Keratinocyte (primary cell): ENCODE results near the gene ACADL. TPM values are rescaled to one million over a fixed set of nuclear protein-coding genes. Genes with fewer than 3 reads are reported as not detected.

ENCODE experiments used
- DNase-seq: peaks from one replicate; pipeline ENCODE4 v3.0.0-alpha.2; 2011; ENCODE audit warnings: low read depth, missing footprints, low spot score
- FAIRE-seq: peaks from 2 replicates; lab custom pipeline; 2011; peaks lifted over from hg19 to GRCh38; lab: Jason Lieb, UNC
- H2AFZ ChIP-seq: 2 replicates; pipeline ENCODE4 v1.6.0; 2012; ENCODE audit warnings: low read length, control low read depth, inconsistent platforms; ENCODE audit not compliant: control insufficient read depth
- H3K27ac ChIP-seq: 2 replicates; pipeline ENCODE4 v1.5.1; 2011; ENCODE audit warnings: low read length; ENCODE audit not compliant: control insufficient read depth, insufficient read depth
- H3K27me3 ChIP-seq: 3 replicates; pipeline ENCODE4 v1.6.0; 2011; ENCODE audit warnings: low read length; ENCODE audit not compliant: control insufficient read depth, insufficient read depth; ENCODE audit errors: extremely low read depth
- H3K36me3 ChIP-seq, 2 experiments: 2 replicates in 1 of 2; 3 replicates in 1 of 2; pipeline ENCODE4 v1.5.1; 2011; ENCODE audit warnings: low read length in 2 of 2, mild to moderate bottlenecking in 1 of 2; ENCODE audit not compliant: control insufficient read depth in 2 of 2, insufficient read depth in 2 of 2; ENCODE audit errors: extremely low read depth in 1 of 2
- H3K4me1 ChIP-seq: 3 replicates; pipeline ENCODE4 v1.5.1; 2011; ENCODE audit warnings: low read length; ENCODE audit not compliant: control insufficient read depth, insufficient read depth; ENCODE audit errors: extremely low read depth
- H3K4me2 ChIP-seq: 3 replicates; pipeline ENCODE4 v1.6.0; 2011; ENCODE audit warnings: low read depth, low read length; ENCODE audit not compliant: control insufficient read depth, insufficient read depth; ENCODE audit errors: extremely low read depth
- H3K4me3 ChIP-seq, 3 experiments: fragments of 200-600 bp in 1 of 3; sonication (generic) in 1 of 3; 2 replicates in 2 of 3; 3 replicates in 1 of 3; pipeline ENCODE4 v1.5.1; 2011 to 2016; ENCODE audit warnings: low read length in 3 of 3, mild to moderate bottlenecking in 3 of 3, control low read depth in 2 of 3, inconsistent platforms in 1 of 3, low read depth in 1 of 3, mixed read lengths in 1 of 3, mixed run types in 1 of 3, moderate library complexity in 1 of 3; ENCODE audit not compliant: control insufficient read depth in 2 of 3, insufficient read depth in 2 of 3; ENCODE audit errors: extremely low read depth in 1 of 3
- H3K79me2 ChIP-seq: 2 replicates; pipeline ENCODE4 v1.6.0; 2012; ENCODE audit warnings: low read length; ENCODE audit not compliant: control insufficient read depth, insufficient read depth
- H3K9ac ChIP-seq: 3 replicates; pipeline ENCODE4 v1.6.0; 2011; ENCODE audit warnings: low read length; ENCODE audit not compliant: control insufficient read depth, insufficient read depth; ENCODE audit errors: extremely low read depth
- H3K9me1 ChIP-seq: 3 replicates; pipeline ENCODE4 v1.6.0; 2011; ENCODE audit warnings: low read length; ENCODE audit not compliant: control insufficient read depth, insufficient read depth; ENCODE audit errors: extremely low read depth
- H3K9me3 ChIP-seq: 2 replicates; pipeline ENCODE4 v1.5.1; 2012; ENCODE audit warnings: low read depth, low read length; ENCODE audit not compliant: control insufficient read depth
- H4K20me1 ChIP-seq: 3 replicates; pipeline ENCODE4 v1.6.0; 2011; ENCODE audit warnings: low read length; ENCODE audit not compliant: control insufficient read depth, insufficient read depth; ENCODE audit errors: extremely low read depth
- CTCF ChIP-seq, 3 experiments: IDR thresholded peaks in 1 of 3; conservative IDR thresholded peaks in 1 of 3; optimal IDR thresholded peaks in 1 of 3; 2 replicates in 2 of 3; 3 replicates in 1 of 3; pipeline versions ENCODE3 to v1.5.1; 2011; ENCODE audit warnings: low read length in 3 of 3, mild to moderate bottlenecking in 3 of 3, moderate library complexity in 2 of 3, control low read depth in 1 of 3, inconsistent platforms in 1 of 3; ENCODE audit not compliant: insufficient read depth in 2 of 3; ENCODE audit errors: extremely low read depth in 1 of 3
- EZH2 ChIP-seq: IDR thresholded peaks from one replicate; pipeline ENCODE4 v1.6.1; 2012; ENCODE audit warnings: inconsistent platforms, mild to moderate bottlenecking, low read length, moderate library complexity
- dilution Hi-C: fragments of 300-500 bp; cut with MboI; formaldehyde crosslinking; loops from one replicate; pipeline ENCODE4 v1.7.0; 2020; ENCODE audit warnings: low sequenced_read_pairs; ENCODE audit not compliant: extremely low pct_ligation_motif_present
- polyA plus RNA-seq, 5 experiments: library from polyadenylated mRNA; depleted of rRNA in 3 of 5; stranded (reverse) in 3 of 5; stranded (forward) in 1 of 5; unstranded in 1 of 5; fragments of >200 nt; gene quantifications; 1 replicate in 1 of 5; 2 replicates in 3 of 5; 3 replicates in 1 of 5; pipeline versions ENCODE4 v1.2.1 to v1.2.3, GENCODE V29; 2011 to 2012; ENCODE audit warnings: missing spikeins in 2 of 5, low read depth in 1 of 5, low replicate concordance in 1 of 5

ACADL gene
- polyA plus RNA-seq, 1 donor (not counting 4 experiments of a cell fraction or from before 2014, with no cell fraction given): 0.10 TPM

- no peak for DNase-seq
- no peak for TF ChIP-seq EZH2
- no peak for TF ChIP-seq CTCF (optimal IDR thresholded peaks at IDR 0.05 in 1 of 3, IDR thresholded peaks at IDR 0.05 in 1 of 3, conservative IDR thresholded peaks at IDR 0.05 in 1 of 3; ENCODE audit: extremely low read depth in 1 of 3, insufficient read depth in 2 of 3, low read length in 3 of 3)
- Histone ChIP-seq H3K27me3 (no peaks in the 10 kb centered on the region), H3K4me3 (no peak overlapping the region), H2AFZ (no peak overlapping the region), H3K9ac (no peak overlapping the region), H3K9me1 (no peaks in the 10 kb centered on the region), H3K9me3 (no peaks in the 10 kb centered on the region), H3K4me2 (no peak overlapping the region), H3K36me3 (no peaks in the 10 kb centered on the region), H3K79me2 (no peaks in the 10 kb centered on the region), H4K20me1 (no peaks in the 10 kb centered on the region), H3K4me1 (peaks cover 8% of the 10 kb centered on the region), H3K27ac (no peak overlapping the region)
- FAIRE-seq: no peak
- dilution Hi-C loops: no loop called here
These were observed 35.7 kb downstream of the ACADL start for GRCh38 chr2:210189452-210190138.

- Histone ChIP-seq H3K36me3 (no peaks in the 10 kb centered on the region), H3K9me1 (no peaks in the 10 kb centered on the region), H3K27me3 (no peaks in the 10 kb centered on the region), H3K9me3 (no peaks in the 10 kb centered on the region), H2AFZ (peak overlapping the region; percentile 91), H3K4me1 (peaks cover 8% of the 10 kb centered on the region), H3K79me2 (no peaks in the 10 kb centered on the region), H3K4me3 (no peak overlapping the region), H3K27ac (no peak overlapping the region), H4K20me1 (no peaks in the 10 kb centered on the region), H3K9ac (no peak overlapping the region), H3K4me2 (peak overlapping the region; percentile 46)
- TF ChIP-seq EZH2 (no peak), CTCF (optimal IDR thresholded peaks at IDR 0.05 in 1 of 3, IDR thresholded peaks at IDR 0.05 in 1 of 3, conservative IDR thresholded peaks at IDR 0.05 in 1 of 3; ENCODE audit: extremely low read depth in 1 of 3, insufficient read depth in 2 of 3, low read length in 3 of 3) (no peak)
- FAIRE-seq (peak; percentile 59), DNase-seq (no peak)
- dilution Hi-C loops: no loop called here
These were observed 36.5 kb downstream of the ACADL start for GRCh38 chr2:210188755-210189154.
